CD4-positive, alpha-beta memory T cell (primary cell): ENCODE results near the gene RMI1. TPM values are rescaled to one million over a fixed set of nuclear protein-coding genes. Genes with fewer than 3 reads are reported as not detected.

Experiments
- CTCF ChIA-PET: fragments of 350-600 bp; sonication (Branson Sonifier 250); formaldehyde crosslinking; loops from one replicate; lab custom pipeline; 2021; ENCODE audit warnings: inconsistent platforms; ENCODE audit not compliant: partially characterized antibody; lab: Charles Lee
- POLR2A ChIA-PET: fragments of 350-600 bp; sonication (Branson Sonifier 250); formaldehyde crosslinking; loops from one replicate; lab custom pipeline; 2021; ENCODE audit not compliant: partially characterized antibody; lab: Charles Lee
- DNase-seq, 5 donors: peaks; one replicate each; pipeline versions ENCODE4 v3.0.0 to v3.0.0-alpha.2; 2020 to 2022; ENCODE audit warnings: mixed read lengths in 1 of 5
- H3K27ac ChIP-seq: one replicate; pipeline ENCODE4 v1.7.0; 2013; ENCODE audit warnings: low read depth, low read length
- H3K27me3 ChIP-seq: 2 replicates; pipeline ENCODE4 v1.7.0; 2013; ENCODE audit warnings: mild to moderate bottlenecking, low read length, moderate library complexity; ENCODE audit not compliant: insufficient read depth
- H3K36me3 ChIP-seq: 2 replicates; pipeline ENCODE4 v1.7.0; 2013; ENCODE audit warnings: mild to moderate bottlenecking, low read length, moderate library complexity; ENCODE audit not compliant: insufficient read depth
- H3K4me1 ChIP-seq: 2 replicates; pipeline ENCODE4 v1.7.0; 2013; ENCODE audit warnings: mild to moderate bottlenecking, low read length, moderate library complexity; ENCODE audit not compliant: insufficient read depth
- H3K4me3 ChIP-seq, 2 donors: one replicate each; pipeline ENCODE4 v1.7.0; 2013; ENCODE audit warnings: low read length in 2 of 2, mild to moderate bottlenecking in 1 of 2
- H3K9me3 ChIP-seq, 2 donors: one replicate each; pipeline ENCODE4 v1.7.0; 2013; ENCODE audit warnings: low read length in 2 of 2, control low read depth in 1 of 2; ENCODE audit not compliant: control insufficient read depth in 1 of 2
- H3K27ac Mint-ChIP-seq, 7 donors: one replicate each; pipeline ENCODE4 v1.8.0; 2020 to 2021; ENCODE audit warnings: mixed read lengths in 7 of 7, mild to moderate bottlenecking in 6 of 7, inconsistent platforms in 3 of 7, moderate library complexity in 3 of 7
- H3K27me3 Mint-ChIP-seq, 2 donors: one replicate each; pipeline ENCODE4 v1.8.0; 2020 to 2021; ENCODE audit warnings: mixed read lengths in 2 of 2
- H3K36me3 Mint-ChIP-seq, 2 donors: one replicate each; pipeline ENCODE4 v1.8.0; 2020 to 2021; ENCODE audit warnings: mixed read lengths in 2 of 2, inconsistent platforms in 1 of 2, mild to moderate bottlenecking in 1 of 2
- H3K4me1 Mint-ChIP-seq, 4 donors: one replicate each; pipeline ENCODE4 v1.8.0; 2020 to 2021; ENCODE audit warnings: mixed read lengths in 4 of 4, mild to moderate bottlenecking in 1 of 4
- H3K4me3 Mint-ChIP-seq, 8 donors: one replicate each; pipeline ENCODE4 v1.8.0; 2020 to 2021; ENCODE audit warnings: mixed read lengths in 8 of 8, mild to moderate bottlenecking in 7 of 8, moderate library complexity in 6 of 8, inconsistent platforms in 3 of 8
- H3K9me3 Mint-ChIP-seq, 8 donors: one replicate each; pipeline ENCODE4 v1.8.0; 2020 to 2021; ENCODE audit warnings: mixed read lengths in 8 of 8, mild to moderate bottlenecking in 5 of 8, inconsistent platforms in 3 of 8, moderate library complexity in 1 of 8
- intact Hi-C: fragments of 100-400 bp; cut with micrococcal nuclease; formaldehyde crosslinking; loops from one replicate; pipeline ENCODE4 v1.15.1; 2023
- polyA plus RNA-seq, 2 donors: library from polyadenylated mRNA; unstranded; fragments of 300-500 nt; fragmentation: Illumina TruSeq; gene quantifications; one replicate each; pipeline ENCODE4 v1.2.3, GENCODE V29; 2021
- total RNA-seq, 2 experiments: library from RNA; stranded (reverse); gene quantifications; one replicate each; pipeline ENCODE4 v1.2.3, GENCODE V29; 2021

Gene RMI1
- 1 to 10 TPM; 6.7 to 7.3 TPM for total RNA-seq
- 1 to 10 TPM; 5.6 to 6.3 TPM for polyA plus RNA-seq

DNA sequence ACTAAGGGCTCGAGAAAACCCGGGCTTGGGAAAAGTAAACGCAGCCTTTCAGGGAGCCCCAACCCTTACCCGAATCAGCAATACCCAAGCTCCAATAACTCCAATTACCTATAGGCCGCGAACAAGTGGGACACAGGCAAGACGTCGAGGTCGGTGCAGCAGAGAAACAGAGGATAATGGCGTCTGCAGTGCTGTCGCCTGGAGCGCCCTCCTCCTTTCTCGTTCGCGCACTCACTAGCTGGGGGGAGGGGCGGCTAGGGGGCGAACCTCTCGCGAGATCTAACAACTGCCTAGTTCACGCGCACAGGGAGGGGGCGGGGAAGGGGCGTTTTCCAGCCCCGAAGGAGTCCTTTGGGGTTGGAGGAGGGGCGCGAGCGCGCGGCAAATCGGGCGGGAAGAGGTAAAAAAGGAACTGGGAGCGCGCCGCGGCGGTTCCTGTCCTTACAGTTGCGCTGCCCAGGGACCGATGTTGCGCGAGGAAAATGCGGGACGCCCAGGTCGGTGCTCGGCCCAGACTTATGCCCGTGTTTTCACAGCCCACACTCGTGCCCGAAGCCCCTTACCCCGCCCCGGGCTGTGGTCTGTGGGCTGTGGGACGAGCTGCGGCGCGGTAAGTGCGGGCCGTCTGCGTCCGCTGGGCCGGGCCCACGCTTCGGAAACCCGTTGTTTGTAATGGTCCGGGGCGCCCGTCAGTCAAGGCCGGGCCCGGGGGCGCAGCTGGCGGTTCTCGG is at the start of gene RMI1:
RMI1 (plus strand) TSS at position 411 of the 731 bp plus-strand sequence. CDS start 20,182 bp downstream, outside the sequence.
- POLR2A ChIA-PET = interaction anchor here (0.7 to 4.2 kb wide), 31 partner anchors 9 to 1961 kb away, joined by 3 to 64 read pairs (median 4); partner anchors contain the start of genes AGTPBP1, IDNK, KIF27 and NAA35
- Histone ChIP-seq H3K36me3 (peaks cover 24% of the 10 kb centered on the region), H3K27ac (peak within 1 kb of the TSS; percentile 98), H3K27me3 (no peaks in the 10 kb centered on the region), H3K9me3 (no peaks in the 10 kb centered on the region), H3K4me1 (peaks cover 40% of the 10 kb centered on the region), H3K4me3 (peak within 1 kb of the TSS; percentile 90 to 99)
- intact Hi-C loops = loop anchor here (1.0 to 5.0 kb wide), 6 partner anchors 59 to 1960 kb away; partner anchors contain the start of genes GKAP1, IDNK and KIF27
- H3K9me3 Mint-ChIP-seq = peaks cover 0 to 5% (median 0%) of the 10 kb centered on the region in 8 donors
- peaks cover 25 to 68% (median 36%) of the 10 kb centered on the region in 4 donors for H3K4me1 Mint-ChIP-seq
- H3K36me3 Mint-ChIP-seq = peaks cover 33 to 52% of the 10 kb centered on the region in 2 donors
- peak within 1 kb of the TSS; percentile 94 to 100 (median 100) for H3K4me3 Mint-ChIP-seq
- peak; percentile 98 to 99 (median 99) for DNase-seq
- H3K27ac Mint-ChIP-seq = peak within 1 kb of the TSS; percentile 98 to 100 (median 99)
- H3K27me3 Mint-ChIP-seq = no peaks in the 10 kb centered on the region
- CTCF ChIA-PET = interaction anchor here (0.6 to 2.3 kb wide), 6 partner anchors 13 to 193 kb away, joined by 3 to 8 read pairs (median 4); partner anchors contain the start of gene KIF27

DNA sequence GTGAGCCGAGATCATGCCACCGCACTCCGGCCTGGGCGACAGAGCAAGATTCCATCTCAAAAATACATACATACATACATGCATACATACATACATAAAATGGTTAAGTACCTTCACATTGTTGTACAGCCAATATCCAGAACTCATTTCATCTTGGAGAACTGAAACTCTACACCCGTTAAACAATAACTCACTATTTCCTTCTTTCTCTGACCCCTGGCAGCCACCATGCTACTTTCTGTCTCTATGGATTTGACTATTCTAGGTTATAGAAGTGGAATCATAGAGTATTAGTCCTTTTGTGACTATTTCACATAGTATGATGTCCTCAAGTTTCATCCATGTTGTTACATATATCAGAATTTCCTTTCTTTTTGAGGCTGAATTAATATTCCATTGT is 49.7 kb upstream of the RMI1 start:
- Mint-ChIP-seq H3K27ac (peak overlapping the region in 1 of 7 donors; percentile 26), H3K27me3 (peaks cover 0 to 4% of the 10 kb centered on the region in 2 donors), H3K4me3 (no peak overlapping the region), H3K36me3 (no peaks in the 10 kb centered on the region), H3K9me3 (no peaks in the 10 kb centered on the region), H3K4me1 (peaks cover 4 to 12% (median 10%) of the 10 kb centered on the region in 4 donors)
- intact Hi-C loops = no loop called here
- POLR2A ChIA-PET = interaction anchor here (1.9 kb wide), 1 partner anchor 9 kb away, joined by 8 read pairs; the partner anchor contains the start of gene KIF27
- no peak overlapping the region for H3K4me3 ChIP-seq
- no peaks in the 10 kb centered on the region for H3K4me1 ChIP-seq
- no peaks in the 10 kb centered on the region for H3K27me3 ChIP-seq
- no peaks in the 10 kb centered on the region for H3K36me3 ChIP-seq
- no peaks in the 10 kb centered on the region for H3K9me3 ChIP-seq
- no peak for DNase-seq
- H3K27ac ChIP-seq = no peak overlapping the region
- CTCF ChIA-PET = interaction anchor here (1.2 kb wide), 1 partner anchor 9 kb away, joined by 3 read pairs; no protein-coding TSS in a partner anchor

DNA sequence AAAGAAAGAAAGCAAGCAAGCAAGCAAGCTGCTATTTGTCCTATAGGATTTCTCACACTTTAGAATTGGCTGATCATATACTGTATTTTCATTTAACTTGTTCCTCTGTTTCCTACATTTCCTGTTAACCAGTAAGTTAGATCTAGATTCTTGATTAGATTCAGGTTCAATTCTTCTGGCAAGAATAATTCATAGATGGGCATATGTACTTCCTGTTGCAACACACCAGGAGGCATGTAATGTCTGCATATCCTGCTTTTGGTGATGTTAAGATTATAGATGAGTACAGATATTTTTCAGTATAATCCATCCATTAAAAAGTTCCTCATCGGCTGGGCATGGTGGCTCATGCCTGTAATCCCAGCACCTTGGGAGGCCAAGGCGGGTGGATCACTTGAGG is 48.6 kb upstream of the RMI1 start:
- Histone ChIP-seq H3K4me1 (no peaks in the 10 kb centered on the region), H3K36me3 (no peaks in the 10 kb centered on the region), H3K27ac (no peak overlapping the region), H3K4me3 (no peak overlapping the region), H3K9me3 (no peaks in the 10 kb centered on the region), H3K27me3 (no peaks in the 10 kb centered on the region)
- Mint-ChIP-seq H3K4me1 (peaks cover 4 to 12% (median 10%) of the 10 kb centered on the region in 4 donors), H3K27ac (no peak overlapping the region), H3K4me3 (no peak overlapping the region), H3K9me3 (no peaks in the 10 kb centered on the region), H3K36me3 (no peaks in the 10 kb centered on the region), H3K27me3 (peaks cover 0 to 4% of the 10 kb centered on the region in 2 donors)
- ChIA-PET POLR2A (interaction anchor here (1.9 kb wide), 1 partner anchor 10 kb away, joined by 8 read pairs; the partner anchor contains the start of gene KIF27), CTCF (interaction anchor here (1.0 to 3.5 kb wide), 3 partner anchors 241 to 390 kb away, joined by 3 to 23 read pairs (median 3); no protein-coding TSS in a partner anchor)
- intact Hi-C loops = no loop called here
- DNase-seq = no peak

DNA sequence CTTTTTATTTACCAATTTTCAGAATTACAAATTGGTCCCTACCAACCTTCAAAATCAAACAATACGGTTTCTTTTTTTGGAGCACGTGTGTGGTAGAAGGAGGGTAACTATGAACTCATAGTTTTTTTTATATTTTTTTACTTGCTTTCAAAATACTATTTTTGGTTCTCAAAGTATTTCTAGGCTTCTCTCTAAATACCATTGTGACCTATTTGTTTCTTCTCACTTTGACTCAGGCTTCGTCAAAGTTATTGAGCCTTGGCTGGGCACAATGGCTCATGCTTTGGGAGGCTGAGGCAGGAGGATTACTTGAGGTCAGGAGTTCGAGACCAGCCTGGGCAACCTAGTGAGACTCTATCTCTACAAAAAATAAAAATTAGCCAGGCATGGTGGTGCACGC is 47.8 kb upstream of the RMI1 start:
- H3K9me3 ChIP-seq = no peaks in the 10 kb centered on the region
- Mint-ChIP-seq H3K36me3 (peaks cover 0 to under 1% of the 10 kb centered on the region in 2 donors), H3K9me3 (no peaks in the 10 kb centered on the region), H3K27ac (no peak overlapping the region), H3K27me3 (peaks cover 0 to 1% of the 10 kb centered on the region in 2 donors), H3K4me3 (no peak overlapping the region), H3K4me1 (peaks cover 4 to 12% (median 10%) of the 10 kb centered on the region in 4 donors)
- POLR2A ChIA-PET = no interaction called here
- CTCF ChIA-PET = interaction anchor here (0.7 to 3.5 kb wide), 4 partner anchors 19 to 389 kb away, joined by 3 to 23 read pairs (median 4); no protein-coding TSS in a partner anchor
- H3K27ac ChIP-seq = no peak overlapping the region
- no peaks in the 10 kb centered on the region for H3K27me3 ChIP-seq
- intact Hi-C loops = no loop called here
- no peak overlapping the region for H3K4me3 ChIP-seq
- DNase-seq = no peak
- no peaks in the 10 kb centered on the region for H3K36me3 ChIP-seq
- H3K4me1 ChIP-seq = no peaks in the 10 kb centered on the region

DNA sequence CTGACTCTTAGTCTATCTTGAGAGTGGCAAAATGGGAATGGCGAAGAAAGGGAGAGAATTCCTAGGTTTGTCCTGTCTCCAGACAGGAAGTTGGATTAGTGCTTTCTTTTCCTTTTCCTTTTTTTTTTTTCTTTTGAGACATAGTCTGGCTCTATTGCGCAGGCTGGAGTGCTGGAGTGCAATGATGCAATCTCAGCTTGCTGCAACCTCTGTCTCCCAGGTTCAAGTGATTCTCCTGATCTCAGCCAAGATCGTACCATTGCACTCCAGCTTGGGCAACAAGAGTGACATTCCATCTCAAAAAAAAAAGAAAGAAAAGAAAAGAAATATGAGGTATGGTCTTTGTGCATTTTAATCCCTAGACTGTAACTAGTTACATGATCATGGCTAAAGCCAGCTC is 46.8 kb upstream of the RMI1 start:
- H3K36me3 Mint-ChIP-seq = peaks cover 0 to 1% of the 10 kb centered on the region in 2 donors
- H3K27me3 ChIP-seq = no peaks in the 10 kb centered on the region

DNA sequence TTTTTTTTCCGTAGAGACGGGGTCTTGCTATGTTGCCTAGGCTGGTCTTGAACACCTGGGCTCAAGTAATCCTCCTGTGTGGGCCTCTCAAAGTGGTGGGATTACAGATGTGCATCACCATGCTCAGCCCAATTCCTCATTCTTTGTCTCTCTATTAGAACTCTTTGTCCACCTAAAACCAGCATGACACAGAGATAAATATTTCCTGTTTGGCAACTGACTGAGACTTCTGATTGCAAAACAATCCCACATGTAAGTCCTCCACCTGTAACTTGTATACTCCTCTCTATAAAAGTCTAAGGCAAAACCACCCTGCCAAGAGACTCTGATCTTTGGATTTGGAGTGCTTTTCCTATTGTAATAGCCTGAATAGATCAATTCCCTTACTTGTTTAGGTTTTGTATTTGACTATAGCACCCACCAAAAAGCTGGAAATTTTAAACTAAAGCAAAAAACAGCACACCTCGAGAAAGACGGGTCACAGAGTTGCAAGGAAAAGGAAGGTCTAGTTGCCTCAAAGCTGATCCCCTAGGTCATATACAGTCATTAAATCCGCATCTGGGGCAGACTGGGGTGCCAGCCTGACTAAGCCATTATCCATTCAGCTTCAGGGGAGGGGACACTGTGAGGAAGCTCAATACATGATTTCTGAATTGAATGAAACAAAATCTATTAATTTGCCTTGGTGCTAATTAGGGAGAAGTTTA is 45.9 kb upstream of the RMI1 start:
- POLR2A ChIA-PET = no interaction called here
- Mint-ChIP-seq H3K36me3 (peaks cover 6% of the 10 kb centered on the region in 2 donors), H3K27ac (no peak overlapping the region), H3K4me3 (no peak overlapping the region), H3K27me3 (no peaks in the 10 kb centered on the region), H3K4me1 (peaks cover 4 to 12% (median 10%) of the 10 kb centered on the region in 4 donors), H3K9me3 (no peaks in the 10 kb centered on the region)
- CTCF ChIA-PET = interaction anchor here (0.6 to 3.5 kb wide), 5 partner anchors 238 to 329 kb away, joined by 3 to 23 read pairs (median 3); no protein-coding TSS in a partner anchor
- Histone ChIP-seq H3K4me1 (no peaks in the 10 kb centered on the region), H3K9me3 (no peaks in the 10 kb centered on the region), H3K27ac (no peak overlapping the region), H3K4me3 (no peak overlapping the region), H3K27me3 (no peaks in the 10 kb centered on the region), H3K36me3 (no peaks in the 10 kb centered on the region)
- no peak for DNase-seq
- intact Hi-C loops = no loop called here

More for the DNA sequence above, 46.8 kb upstream of the RMI1 start:
- POLR2A ChIA-PET = no interaction called here
- no peak overlapping the region for H3K4me3 ChIP-seq
- intact Hi-C loops = no loop called here
- H3K4me3 Mint-ChIP-seq = no peak overlapping the region
- H3K27ac ChIP-seq = no peak overlapping the region
- no peak for DNase-seq
- CTCF ChIA-PET = interaction anchor here (0.8 to 3.5 kb wide), 4 partner anchors 9 to 327 kb away, joined by 3 to 23 read pairs (median 3); no protein-coding TSS in a partner anchor
- H3K36me3 ChIP-seq = no peaks in the 10 kb centered on the region
- H3K27ac Mint-ChIP-seq = no peak overlapping the region
- peaks cover 4 to 12% (median 10%) of the 10 kb centered on the region in 4 donors for H3K4me1 Mint-ChIP-seq
- H3K4me1 ChIP-seq = no peaks in the 10 kb centered on the region
- H3K9me3 ChIP-seq = no peaks in the 10 kb centered on the region
- H3K27me3 Mint-ChIP-seq = no peaks in the 10 kb centered on the region
- no peaks in the 10 kb centered on the region for H3K9me3 Mint-ChIP-seq
